Peyer's patch (tissue), 4 donors: ENCODE results near the gene KIFAP3. TPM values are rescaled to one million over a fixed set of nuclear protein-coding genes. Genes with fewer than 3 reads are reported as not detected.
"Not testable (repeated sequence)": the region's sequence is repeated elsewhere in the genome, so short reads cannot be mapped to it uniquely, and the experiment has no call there.

Source experiments
- DNase-seq, 3 donors: peaks; one replicate each; pipeline ENCODE4 v3.0.0-alpha.2; 2017 to 2019
- H3K27ac ChIP-seq, 4 donors: fragments of 200-600 bp; sonication (generic); one replicate each; pipeline ENCODE4 v1.5.1; 2016 to 2019
- H3K27me3 ChIP-seq, 2 donors: fragments of 200-600 bp; sonication (generic); one replicate each; pipeline ENCODE4 v1.5.1; 2019
- H3K36me3 ChIP-seq, 3 donors: fragments of 200-600 bp; sonication (generic); one replicate each; pipeline ENCODE4 v1.5.1; 2016 to 2019
- H3K4me1 ChIP-seq, 4 donors: fragments of 200-600 bp; sonication (generic); one replicate each; pipeline ENCODE4 v1.5.1; 2016 to 2019
- H3K4me3 ChIP-seq, 4 donors: fragments of 200-600 bp; sonication (generic); 1 replicate in 3 of 4; 2 replicates in 1 of 4; pipeline ENCODE4 v1.5.1; 2016 to 2019; ENCODE audit warnings: mild to moderate bottlenecking in 1 of 4
- H3K9me3 ChIP-seq, 4 donors: fragments of 200-600 bp; sonication (generic); one replicate each; pipeline ENCODE4 v1.5.1; 2016 to 2019; ENCODE audit warnings: mild to moderate bottlenecking in 1 of 4
- POLR2A ChIP-seq, 2 donors: fragments of 450-650 bp; IDR thresholded peaks; one replicate each; pipeline ENCODE4 v1.5.1; 2017; ENCODE audit warnings: antibody characterized with exemption in 2 of 2, mild to moderate bottlenecking in 2 of 2, moderate library complexity in 2 of 2
- small RNA-seq, 2 donors: library from RNA; depleted of rRNA; stranded (forward); fragments of <200 nt; gene quantifications; one replicate each; pipeline ENCODE3, GENCODE V24; 2016
- total RNA-seq, 4 donors: library from RNA; depleted of rRNA; stranded (reverse); fragments of >200 nt; gene quantifications; one replicate each; pipeline ENCODE4 v1.1.0, GENCODE V29; 2016
- TF ChIP-seq, protein P1 (sequence below), 6 experiments: fragments of 450-650 bp in 4 of 6; fragments of 200-600 bp in 2 of 6; sonication (generic) in 1 of 6; IDR thresholded peaks; one replicate each; pipeline ENCODE4 v1.5.1; 2017 to 2019; ENCODE audit warnings: antibody characterized with exemption in 6 of 6, mild to moderate bottlenecking in 3 of 6, moderate library complexity in 1 of 6

Gene KIFAP3
- total RNA-seq, 4 donors from 2014 or later, result 22.9 to 39.7 (median 25.9) TPM

GRCh38 chr1:169877800-169878491 lies 196.5 kb downstream of the KIFAP3 start:
- no peaks in the 10 kb centered on the region for H3K27me3 ChIP-seq
- H3K4me1 ChIP-seq, result no peaks in the 10 kb centered on the region
- H3K36me3 ChIP-seq, result peaks cover 0 to 66% (median 0%) of the 10 kb centered on the region in 3 donors
- H3K4me3 ChIP-seq, result no peak overlapping the region
- no peak for TF ChIP-seq POLR2A (IDR thresholded peaks at IDR 0.05)
- TF ChIP-seq, protein P1, sequence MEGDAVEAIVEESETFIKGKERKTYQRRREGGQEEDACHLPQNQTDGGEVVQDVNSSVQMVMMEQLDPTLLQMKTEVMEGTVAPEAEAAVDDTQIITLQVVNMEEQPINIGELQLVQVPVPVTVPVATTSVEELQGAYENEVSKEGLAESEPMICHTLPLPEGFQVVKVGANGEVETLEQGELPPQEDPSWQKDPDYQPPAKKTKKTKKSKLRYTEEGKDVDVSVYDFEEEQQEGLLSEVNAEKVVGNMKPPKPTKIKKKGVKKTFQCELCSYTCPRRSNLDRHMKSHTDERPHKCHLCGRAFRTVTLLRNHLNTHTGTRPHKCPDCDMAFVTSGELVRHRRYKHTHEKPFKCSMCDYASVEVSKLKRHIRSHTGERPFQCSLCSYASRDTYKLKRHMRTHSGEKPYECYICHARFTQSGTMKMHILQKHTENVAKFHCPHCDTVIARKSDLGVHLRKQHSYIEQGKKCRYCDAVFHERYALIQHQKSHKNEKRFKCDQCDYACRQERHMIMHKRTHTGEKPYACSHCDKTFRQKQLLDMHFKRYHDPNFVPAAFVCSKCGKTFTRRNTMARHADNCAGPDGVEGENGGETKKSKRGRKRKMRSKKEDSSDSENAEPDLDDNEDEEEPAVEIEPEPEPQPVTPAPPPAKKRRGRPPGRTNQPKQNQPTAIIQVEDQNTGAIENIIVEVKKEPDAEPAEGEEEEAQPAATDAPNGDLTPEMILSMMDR (IDR thresholded peaks at IDR 0.05), result no peak
- no peaks in the 10 kb centered on the region for H3K9me3 ChIP-seq
- no peak overlapping the region for H3K27ac ChIP-seq
- no peak for DNase-seq

GRCh38 chr1:169874229-169874628 lies 200.3 kb downstream of the KIFAP3 start:
- H3K4me1 ChIP-seq, result no peaks in the 10 kb centered on the region
- H3K4me3 ChIP-seq, result no peak overlapping the region
- DNase-seq, result no peak
- H3K27me3 ChIP-seq, result no peaks in the 10 kb centered on the region
- peaks cover 0 to 88% (median 0%) of the 10 kb centered on the region in 3 donors for H3K36me3 ChIP-seq
- TF ChIP-seq, protein P1 (IDR thresholded peaks at IDR 0.05), result no peak
- TF ChIP-seq POLR2A (IDR thresholded peaks at IDR 0.05), result no peak
- no peak overlapping the region for H3K27ac ChIP-seq
- H3K9me3 ChIP-seq, result no peaks in the 10 kb centered on the region

- H3K27ac ChIP-seq, result no peak overlapping the region
- H3K9me3 ChIP-seq, result no peaks in the 10 kb centered on the region
- H3K4me3 ChIP-seq, result no peak overlapping the region
- no peak for TF ChIP-seq POLR2A (IDR thresholded peaks at IDR 0.05)
- no peaks in the 10 kb centered on the region for H3K4me1 ChIP-seq
- no peak for DNase-seq
- peaks cover 0 to 92% (median 0%) of the 10 kb centered on the region in 3 donors for H3K36me3 ChIP-seq
- no peaks in the 10 kb centered on the region for H3K27me3 ChIP-seq
These were observed 200.8 kb downstream of the KIFAP3 start for GRCh38 chr1:169873582-169874199.

DNA sequence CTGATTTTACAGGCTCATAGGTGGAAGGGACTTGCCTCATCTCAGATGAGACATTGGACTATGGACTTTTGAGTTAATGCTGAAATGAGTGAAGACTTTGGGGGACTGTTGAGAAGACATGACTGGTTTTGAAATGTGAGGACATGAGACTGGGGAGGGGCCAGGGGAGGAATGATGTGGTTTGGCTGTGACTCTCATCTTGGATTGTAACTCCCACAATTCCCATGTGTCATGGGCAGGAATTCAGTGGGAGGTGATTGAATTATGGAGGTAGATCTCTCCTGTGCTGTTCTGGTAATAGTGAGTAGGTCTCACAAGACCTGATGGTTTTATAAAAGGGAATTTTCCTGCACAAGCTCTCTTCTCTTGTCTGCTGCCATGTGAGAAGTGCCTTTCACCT lies 201.6 kb downstream of the KIFAP3 start:
- Histone ChIP-seq H3K4me1 (no peaks in the 10 kb centered on the region), H3K4me3 (no peak overlapping the region), H3K27me3 (no peaks in the 10 kb centered on the region), H3K9me3 (no peaks in the 10 kb centered on the region), H3K36me3 (peaks cover 0 to 96% (median 0%) of the 10 kb centered on the region in 3 donors), H3K27ac (no peak overlapping the region)
- TF ChIP-seq POLR2A (IDR thresholded peaks at IDR 0.05), result no peak
- DNase-seq, result no peak

GRCh38 chr1:169871988-169872387 lies 202.5 kb downstream of the KIFAP3 start:
- DNase-seq, H3K4me1 ChIP-seq, H3K27me3 ChIP-seq, H3K9me3 ChIP-seq, H3K4me3 ChIP-seq, H3K27ac ChIP-seq: not testable (repeated sequence)
- peaks cover 0 to 100% (median 0%) of the 10 kb centered on the region in 3 donors for H3K36me3 ChIP-seq

Small RNA genes lying within 50 kb of the gene (small RNA-seq; reads per million reads assigned to genes)
- gene MRPS10P1, result 0 reads per million in 2 donors

Other genes with a start within 250 kb of the KIFAP3 start
- gene SCYL3, start 180.8 kb downstream of the KIFAP3 start, total RNA-seq, result 10 to 100 TPM; 17.7 to 22.0 (median 20.4) TPM
- gene NTMT2, start 71.3 kb upstream of the KIFAP3 start, total RNA-seq, result not detected